CD14-positive monocyte (primary cell): ENCODE measurements around the gene MRPS2. TPM values are rescaled to one million over a fixed set of nuclear protein-coding genes. Genes with fewer than 3 reads are reported as not detected.

ENCODE experiments used
- DNase-seq, 3 donors: peaks; one replicate each; pipeline ENCODE4 v3.0.0-alpha.2; 2011 to 2022
- H2AFZ ChIP-seq: 2 replicates; pipeline ENCODE4 v1.6.0; 2012; ENCODE audit warnings: mild to moderate bottlenecking, low read depth, low read length, inconsistent platforms; ENCODE audit not compliant: insufficient read depth, poor library complexity, severe bottlenecking
- H3K27ac ChIP-seq, 2 donors: 1 replicate in 1 of 2; 2 replicates in 1 of 2; pipeline ENCODE4 v1.5.1; 2012 to 2013; ENCODE audit warnings: low read length in 2 of 2, control low read depth in 1 of 2, inconsistent platforms in 1 of 2, low read depth in 1 of 2, mild to moderate bottlenecking in 1 of 2
- H3K27me3 ChIP-seq, 2 donors: one replicate each; pipeline versions ENCODE4 v1.6.0 to v1.6.1; 2011 to 2013; ENCODE audit warnings: low read length in 2 of 2; ENCODE audit not compliant: control insufficient read depth in 2 of 2, insufficient read depth in 2 of 2
- H3K36me3 ChIP-seq, 2 donors: replicated peaks in 1 of 2; 1 replicate in 1 of 2; 2 replicates in 1 of 2; pipeline versions ENCODE4 v1.5.1 to v1.6.1; 2012 to 2013; ENCODE audit warnings: low read length in 2 of 2, control low read depth in 1 of 2, inconsistent platforms in 1 of 2, mild to moderate bottlenecking in 1 of 2; ENCODE audit not compliant: insufficient read depth in 2 of 2, control insufficient read depth in 1 of 2
- H3K4me1 ChIP-seq, 2 donors: 1 replicate in 1 of 2; 2 replicates in 1 of 2; pipeline versions ENCODE4 v1.5.1 to v1.6.1; 2012 to 2013; ENCODE audit warnings: low read length in 2 of 2, control low read depth in 1 of 2, inconsistent platforms in 1 of 2, mild to moderate bottlenecking in 1 of 2, moderate library complexity in 1 of 2; ENCODE audit not compliant: insufficient read depth in 2 of 2, control insufficient read depth in 1 of 2
- H3K4me2 ChIP-seq: replicated peaks from 2 replicates; pipeline ENCODE3; 2012; ENCODE audit warnings: low read length, moderate library complexity, mild to moderate bottlenecking; ENCODE audit not compliant: poor library complexity, severe bottlenecking; ENCODE audit errors: extremely low read depth
- H3K4me3 ChIP-seq, 3 experiments: fragments of 200-600 bp in 1 of 3; sonication (generic) in 1 of 3; replicated peaks in 1 of 3; 1 replicate in 2 of 3; 2 replicates in 1 of 3; pipeline ENCODE4 v1.5.1; 2011 to 2013; ENCODE audit warnings: low read length in 3 of 3, mild to moderate bottlenecking in 3 of 3, control low read depth in 2 of 3, low read depth in 2 of 3, inconsistent platforms in 1 of 3, moderate library complexity in 1 of 3
- H3K79me2 ChIP-seq: 2 replicates; pipeline ENCODE4 v1.6.0; 2012; ENCODE audit warnings: mild to moderate bottlenecking, control low read depth, inconsistent platforms, low read length, moderate library complexity; ENCODE audit not compliant: insufficient read depth
- H3K9ac ChIP-seq: 2 replicates; pipeline ENCODE4 v1.6.0; 2017; ENCODE audit warnings: low read length, mild to moderate bottlenecking; ENCODE audit not compliant: insufficient read depth, poor library complexity, severe bottlenecking
- H3K9me3 ChIP-seq, 2 donors: replicated peaks in 1 of 2; 1 replicate in 1 of 2; 2 replicates in 1 of 2; pipeline versions ENCODE4 v1.5.1 to v1.6.1; 2012 to 2013; ENCODE audit warnings: low read length in 2 of 2, control low read depth in 1 of 2; ENCODE audit not compliant: control insufficient read depth in 1 of 2, insufficient read depth in 1 of 2
- H4K20me1 ChIP-seq: 2 replicates; pipeline ENCODE4 v1.6.0; 2012; ENCODE audit warnings: mild to moderate bottlenecking, low read length, control low read depth, moderate library complexity; ENCODE audit not compliant: insufficient read depth
- H3K27ac Mint-ChIP-seq, 7 donors: one replicate each; pipeline ENCODE4 v1.8.0; 2020; ENCODE audit warnings: mild to moderate bottlenecking in 7 of 7, mixed read lengths in 7 of 7, moderate library complexity in 6 of 7, inconsistent platforms in 2 of 7
- H3K27me3 Mint-ChIP-seq, 3 donors: one replicate each; pipeline ENCODE4 v1.8.0; 2021 to 2022; ENCODE audit warnings: low read depth in 3 of 3, mild to moderate bottlenecking in 3 of 3, mixed read lengths in 3 of 3, moderate library complexity in 3 of 3, inconsistent platforms in 1 of 3
- H3K36me3 Mint-ChIP-seq, 2 donors: one replicate each; pipeline ENCODE4 v1.8.0; 2020; ENCODE audit warnings: mixed read lengths in 2 of 2, inconsistent platforms in 1 of 2, mild to moderate bottlenecking in 1 of 2
- H3K4me1 Mint-ChIP-seq: one replicate; pipeline ENCODE4 v1.8.0; 2020; ENCODE audit warnings: mild to moderate bottlenecking, mixed read lengths
- H3K4me3 Mint-ChIP-seq, 2 donors: one replicate each; pipeline ENCODE4 v1.8.0; 2020; ENCODE audit warnings: mild to moderate bottlenecking in 2 of 2, mixed read lengths in 2 of 2, moderate library complexity in 1 of 2
- H3K9me3 Mint-ChIP-seq, 7 donors: one replicate each; pipeline ENCODE4 v1.8.0; 2020 to 2022; ENCODE audit warnings: mixed read lengths in 7 of 7, mild to moderate bottlenecking in 6 of 7, moderate library complexity in 6 of 7, inconsistent platforms in 2 of 7
- CTCF ChIP-seq: fragments of 200-600 bp; IDR thresholded peaks from one replicate; pipeline ENCODE4 v1.8.0; 2022; ENCODE audit warnings: antibody characterized with exemption, mild to moderate bottlenecking
- WGBS: methylation state at CpG from one replicate; pipeline ENCODE4 v1.1.5; 2013; ENCODE audit warnings: missing lambda C conversion rate; ENCODE audit not compliant: insufficient coverage; 5-methylcytosine and 5-hydroxymethylcytosine counted together
- intact Hi-C, 2 donors: fragments of 100-400 bp; cut with micrococcal nuclease; formaldehyde crosslinking; loops; one replicate each; pipeline versions ENCODE4 v1.15.0 to v1.15.1; 2023
- polyA plus RNA-seq, 3 donors: library from polyadenylated mRNA; depleted of rRNA in 1 of 3; unstranded in 2 of 3; stranded (reverse) in 1 of 3; fragments of 300-500 nt in 2 of 3; fragments of >200 nt in 1 of 3; fragmentation: Illumina TruSeq in 2 of 3; gene quantifications; 1 replicate in 2 of 3; 2 replicates in 1 of 3; pipeline ENCODE4 v1.2.3, GENCODE V29; 2012 to 2021

The MRPS2 gene
- polyA plus RNA-seq, 3 donors: 27.9 to 54.4 (median 30.2) TPM

- Histone ChIP-seq H3K4me3 (no peak overlapping the region), H3K27ac (no peak overlapping the region), H2AFZ (no peak overlapping the region), H3K4me2 (no peak overlapping the region), H3K36me3 (peaks cover 0 to 5% of the 10 kb centered on the region in 2 donors), H3K9ac (no peak overlapping the region), H3K9me3 (peaks cover 0 to 6% of the 10 kb centered on the region in 2 donors), H3K79me2 (no peaks in the 10 kb centered on the region), H3K27me3 (no peaks in the 10 kb centered on the region), H3K4me1 (no peaks in the 10 kb centered on the region), H4K20me1 (peaks cover 8% of the 10 kb centered on the region)
- DNase-seq: no peak
- no CpG with 5 or more reads among the region's 2 CpGs for WGBS
- H3K9me3 Mint-ChIP-seq: peaks cover 0 to 22% (median 11%) of the 10 kb centered on the region in 7 donors
- peaks cover 7% of the 10 kb centered on the region for H3K4me1 Mint-ChIP-seq
- no peak overlapping the region for H3K27ac Mint-ChIP-seq
- peaks cover 6 to 9% of the 10 kb centered on the region in 2 donors for H3K36me3 Mint-ChIP-seq
- intact Hi-C loops: no loop called here
- H3K4me3 Mint-ChIP-seq: no peak overlapping the region
- TF ChIP-seq CTCF: no peak
- H3K27me3 Mint-ChIP-seq: peaks cover 2 to 13% (median 3%) of the 10 kb centered on the region in 3 donors
These were observed 9.0 kb downstream of the MRPS2 start for GRCh38 chr9:135509458-135509857.

GRCh38 chr9:135512241-135512603 lies 11.7 kb downstream of the MRPS2 start:
- Mint-ChIP-seq H3K4me3 (no peak overlapping the region), H3K27me3 (peaks cover 5 to 13% (median 7%) of the 10 kb centered on the region in 3 donors), H3K4me1 (peaks cover 5% of the 10 kb centered on the region), H3K27ac (no peak overlapping the region), H3K9me3 (peaks cover 0 to 22% (median 11%) of the 10 kb centered on the region in 7 donors), H3K36me3 (no peaks in the 10 kb centered on the region)
- H3K4me3 ChIP-seq: no peak overlapping the region
- no peak overlapping the region for H2AFZ ChIP-seq
- intact Hi-C loops: no loop called here
- H3K27ac ChIP-seq: no peak overlapping the region
- no peaks in the 10 kb centered on the region for H4K20me1 ChIP-seq
- H3K9me3 ChIP-seq: peaks cover 0 to 6% of the 10 kb centered on the region in 2 donors
- no peaks in the 10 kb centered on the region for H3K27me3 ChIP-seq
- H3K36me3 ChIP-seq: no peaks in the 10 kb centered on the region
- H3K4me1 ChIP-seq: no peaks in the 10 kb centered on the region
- DNase-seq: no peak
- WGBS: 86% methylated on average over 6 of the region's 10 CpGs
- no peak overlapping the region for H3K9ac ChIP-seq
- no peaks in the 10 kb centered on the region for H3K79me2 ChIP-seq
- H3K4me2 ChIP-seq: no peak overlapping the region
- no peak for TF ChIP-seq CTCF
